Naive thymus-derived CD8-positive, alpha-beta T cell (primary cell): ENCODE results near the gene SLFN12. TPM values are rescaled to one million over a fixed set of nuclear protein-coding genes. Genes with fewer than 3 reads are reported as not detected.
A peak's percentile ranks its signal among the peaks of the same experiment; 100 is the strongest.
"Not testable (repeated sequence)": the region's sequence is repeated elsewhere in the genome, so short reads cannot be mapped to it uniquely, and the experiment has no call there.

Experiments used
- ATAC-seq, 2 donors: fragments of 150-1000 bp; cut with Tn5 transposase in 1 of 2; sonication (Bioruptor Pico), chemical (Tn5 transposase) in 1 of 2; 1 replicate in 1 of 2; 2 replicates in 1 of 2; pipeline ENCODE4 v1.10.0; 2021; ENCODE audit warnings: mild to moderate bottlenecking in 2 of 2, moderate library complexity in 2 of 2
- POLR2A ChIA-PET: fragments of 350-600 bp; sonication (Branson Sonifier 250); formaldehyde crosslinking; loops from one replicate; lab custom pipeline; 2021; ENCODE audit warnings: antibody characterized with exemption; lab: Charles Lee
- DNase-seq, 10 donors: peaks; one replicate each; pipeline versions ENCODE4 v3.0.0 to v3.0.0-alpha.2; 2020 to 2022
- H3K27ac Mint-ChIP-seq, 10 donors: one replicate each; pipeline ENCODE4 v1.8.0; 2020 to 2022; ENCODE audit warnings: mild to moderate bottlenecking in 10 of 10, mixed read lengths in 10 of 10, moderate library complexity in 4 of 10, inconsistent platforms in 1 of 10
- H3K27me3 Mint-ChIP-seq, 5 donors: one replicate each; pipeline ENCODE4 v1.8.0; 2021 to 2022; ENCODE audit warnings: mixed read lengths in 5 of 5
- H3K36me3 Mint-ChIP-seq, 3 donors: one replicate each; pipeline ENCODE4 v1.8.0; 2020 to 2022; ENCODE audit warnings: mixed read lengths in 3 of 3, mild to moderate bottlenecking in 2 of 3, inconsistent platforms in 1 of 3
- H3K4me1 Mint-ChIP-seq, 4 donors: one replicate each; pipeline ENCODE4 v1.8.0; 2021 to 2022; ENCODE audit warnings: mixed read lengths in 4 of 4
- H3K4me3 Mint-ChIP-seq, 10 donors: one replicate each; pipeline ENCODE4 v1.8.0; 2020 to 2022; ENCODE audit warnings: mild to moderate bottlenecking in 10 of 10, mixed read lengths in 10 of 10, moderate library complexity in 6 of 10, inconsistent platforms in 1 of 10
- H3K9me3 Mint-ChIP-seq, 9 donors: one replicate each; pipeline ENCODE4 v1.8.0; 2020 to 2022; ENCODE audit warnings: mixed read lengths in 9 of 9, mild to moderate bottlenecking in 3 of 9, inconsistent platforms in 1 of 9, moderate library complexity in 1 of 9
- polyA plus RNA-seq, 3 donors: library from polyadenylated mRNA; unstranded; fragments of 300-500 nt; fragmentation: Illumina TruSeq; gene quantifications; one replicate each; pipeline ENCODE4 v1.2.3, GENCODE V29; 2021
- total RNA-seq, 8 experiments: library from RNA in 2 of 8; stranded (reverse) in 2 of 8; gene quantifications; one replicate each; pipeline ENCODE4 v1.2.3 and lab custom pipeline; 2021 to 2026

The SLFN12 gene
- total and polyA plus RNA-seq, 5 experiments from 2014 or later: 2.0 to 12.1 (median 3.1) TPM

DNA sequence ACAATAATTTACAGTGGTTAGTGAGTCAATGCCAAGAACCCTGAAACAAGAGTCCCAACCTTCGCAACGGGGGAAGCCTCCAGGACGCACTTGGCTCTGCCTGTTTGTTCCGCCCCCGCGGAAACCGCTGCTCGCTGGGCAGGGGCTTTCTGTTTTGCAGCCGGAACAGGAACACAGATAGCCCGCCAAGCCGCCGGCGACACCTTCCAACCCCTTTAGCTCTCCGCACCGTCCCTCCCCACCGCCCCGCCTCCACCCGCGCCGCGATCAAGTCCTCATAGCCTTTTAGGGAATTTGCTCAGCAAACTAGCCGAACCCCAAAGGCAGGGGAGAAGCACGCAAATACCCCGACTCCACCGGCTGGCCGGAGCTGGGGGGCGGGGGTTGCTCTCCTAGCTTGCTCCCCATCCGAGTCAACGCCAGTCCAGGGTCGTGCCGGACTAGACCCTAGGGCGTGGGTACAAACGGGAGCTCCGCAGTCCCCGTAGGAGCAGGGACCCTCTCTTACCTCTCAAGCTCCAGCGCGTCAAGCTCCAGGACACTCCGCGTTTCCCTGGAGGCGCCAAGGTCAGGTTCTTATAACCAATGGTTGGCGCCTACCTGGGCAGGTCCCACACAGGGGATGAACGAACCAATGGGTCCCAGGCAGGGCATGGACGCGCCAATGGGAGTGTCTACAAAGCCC is 16.1 kb upstream of the SLFN12 start, which contains the start of gene SLFN13:
Gene SLFN13 (minus strand): TSS at position 553 of the 685 bp plus-strand sequence. CDS start 3,086 bp downstream, outside the sequence.
- H3K27me3 Mint-ChIP-seq: no peaks in the 10 kb centered on the region
- peak within 1 kb of the TSS; percentile 82 to 94 (median 92) for H3K27ac Mint-ChIP-seq
- no peaks in the 10 kb centered on the region for H3K9me3 Mint-ChIP-seq
- H3K36me3 Mint-ChIP-seq: peaks cover 0 to 23% (median 0%) of the 10 kb centered on the region in 3 donors
- POLR2A ChIA-PET: interaction anchor here (0.6 to 2.8 kb wide), 14 partner anchors 11 to 213 kb away, joined by 3 to 30 read pairs (median 7); partner anchors contain the start of gene SLFN11
- DNase-seq: peak; percentile 68 to 90 (median 80)
- ATAC-seq: peak; percentile 96 to 97
- H3K4me1 Mint-ChIP-seq: peaks cover 2 to 28% (median 17%) of the 10 kb centered on the region in 4 donors
- H3K4me3 Mint-ChIP-seq: peak within 1 kb of the TSS; percentile 77 to 92 (median 86)

DNA sequence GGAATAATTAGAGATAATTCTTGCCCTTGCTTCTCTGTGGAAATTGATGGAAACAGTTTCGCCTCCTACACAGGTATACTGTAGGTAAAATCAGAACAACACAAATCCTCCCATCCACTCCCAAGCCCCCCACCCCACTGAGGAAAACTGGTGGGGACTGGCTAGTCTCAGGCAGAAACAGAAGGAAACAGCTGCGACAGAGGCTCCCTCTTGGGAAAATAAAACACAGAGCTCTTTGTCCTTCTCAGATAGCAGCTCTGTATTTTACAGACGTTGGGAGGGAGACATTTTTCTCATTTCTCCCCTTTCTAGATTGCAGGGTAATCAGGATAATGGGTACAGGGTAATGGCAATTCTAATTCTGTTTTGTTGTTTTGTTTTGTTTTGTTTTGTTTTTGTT is 15.2 kb upstream of the SLFN12 start:
- POLR2A ChIA-PET: interaction anchor here (0.9 to 2.8 kb wide), 9 partner anchors 12 to 183 kb away, joined by 3 to 30 read pairs (median 16); partner anchors contain the start of gene SLFN11
- DNase-seq (no peak), ATAC-seq (no peak)
- Mint-ChIP-seq H3K27ac (peak overlapping the region; percentile 67 to 92 (median 88)), H3K36me3 (peaks cover 0 to 23% (median 0%) of the 10 kb centered on the region in 3 donors), H3K4me3 (peak overlapping the region; percentile 26 to 92 (median 84)), H3K27me3 (no peaks in the 10 kb centered on the region), H3K4me1 (peaks cover 2 to 28% (median 15%) of the 10 kb centered on the region in 4 donors), H3K9me3 (no peaks in the 10 kb centered on the region)

DNA sequence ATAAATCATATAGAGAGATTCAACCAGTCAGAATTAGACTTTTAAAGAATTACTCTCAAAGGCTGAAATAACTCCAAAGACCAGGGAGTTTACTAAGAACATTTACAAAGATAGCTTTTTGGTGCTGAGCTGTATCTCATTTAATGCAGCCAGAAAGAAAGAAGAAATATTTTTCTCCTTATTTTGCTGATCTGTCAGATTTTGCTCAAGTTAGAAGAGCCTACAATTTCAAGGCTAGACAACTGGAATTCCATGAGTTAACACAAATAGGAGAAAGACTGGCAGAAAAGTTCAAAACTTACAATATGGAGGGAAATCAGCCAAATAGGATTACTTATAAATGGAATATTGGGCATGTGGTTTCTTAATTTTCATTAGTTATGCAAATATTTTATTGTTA is 6.1 kb upstream of the SLFN12 start:
- POLR2A ChIA-PET: interaction anchor here (0.7 to 0.8 kb wide), 2 partner anchors 49 to 206 kb away, joined by 3 read pairs; no protein-coding TSS in a partner anchor
- Mint-ChIP-seq H3K4me3 (no peak overlapping the region), H3K27ac (no peak overlapping the region), H3K36me3 (peaks cover 0 to 11% (median 4%) of the 10 kb centered on the region in 3 donors), H3K4me1 (peaks cover 0 to 10% (median 7%) of the 10 kb centered on the region in 4 donors), H3K9me3 (no peaks in the 10 kb centered on the region), H3K27me3 (no peaks in the 10 kb centered on the region)
- ATAC-seq: no peak
- DNase-seq: no peak

DNA sequence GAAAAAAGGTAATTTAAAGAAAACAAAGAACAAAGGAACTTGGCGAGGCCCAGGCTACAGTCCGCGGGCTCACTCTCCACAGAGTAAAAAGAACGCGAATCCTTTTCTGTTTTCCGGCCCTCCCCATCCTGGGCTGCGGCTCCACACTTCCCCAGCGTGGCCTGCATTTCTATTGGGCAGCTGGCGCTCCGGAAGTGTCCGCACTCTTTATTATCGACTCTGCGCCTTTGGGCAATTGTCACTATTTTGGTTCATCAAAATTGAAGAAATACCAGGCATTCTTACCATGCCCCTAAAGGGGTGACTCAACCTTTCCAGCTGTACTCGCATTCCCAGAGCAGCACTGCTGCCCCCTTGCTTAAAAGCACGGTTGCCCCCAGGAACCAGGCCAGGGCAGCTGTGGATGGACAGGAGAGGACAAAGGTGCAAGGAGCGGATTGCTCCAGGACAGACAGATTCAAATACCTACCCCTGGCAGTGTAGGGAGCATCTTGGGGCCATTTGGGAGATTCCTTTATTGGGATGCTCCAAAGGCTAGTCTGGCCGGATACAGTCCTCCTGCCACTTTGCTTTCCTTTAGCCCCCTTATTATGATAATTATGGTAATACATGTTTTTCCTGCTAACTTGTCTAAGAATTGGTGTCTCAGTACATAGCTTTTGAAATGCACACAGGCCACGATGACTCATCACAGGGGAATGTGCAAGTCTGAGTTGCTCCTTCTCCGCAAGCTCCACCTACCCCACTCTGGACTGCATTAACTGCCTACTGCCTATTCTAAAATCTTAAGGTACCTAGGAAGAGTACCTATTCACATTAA is 985 bp upstream of the SLFN12 start:
- Mint-ChIP-seq H3K27ac (peak overlapping the region; percentile 16 to 98 (median 94)), H3K4me1 (peaks cover 24 to 59% (median 55%) of the 10 kb centered on the region in 4 donors), H3K9me3 (no peaks in the 10 kb centered on the region), H3K36me3 (no peaks in the 10 kb centered on the region), H3K27me3 (no peaks in the 10 kb centered on the region), H3K4me3 (peak overlapping the region; percentile 89 to 100 (median 96))
- POLR2A ChIA-PET: interaction anchor here (0.6 to 1.9 kb wide), 16 partner anchors 11 to 1657 kb away, joined by 3 to 25 read pairs (median 3); partner anchors contain the start of genes SLFN11, SLFN12L and SLFN13
- ATAC-seq (peak; percentile 57 to 74), DNase-seq (peak in 7 of 10 donors; percentile 8 to 76 (median 38))

DNA sequence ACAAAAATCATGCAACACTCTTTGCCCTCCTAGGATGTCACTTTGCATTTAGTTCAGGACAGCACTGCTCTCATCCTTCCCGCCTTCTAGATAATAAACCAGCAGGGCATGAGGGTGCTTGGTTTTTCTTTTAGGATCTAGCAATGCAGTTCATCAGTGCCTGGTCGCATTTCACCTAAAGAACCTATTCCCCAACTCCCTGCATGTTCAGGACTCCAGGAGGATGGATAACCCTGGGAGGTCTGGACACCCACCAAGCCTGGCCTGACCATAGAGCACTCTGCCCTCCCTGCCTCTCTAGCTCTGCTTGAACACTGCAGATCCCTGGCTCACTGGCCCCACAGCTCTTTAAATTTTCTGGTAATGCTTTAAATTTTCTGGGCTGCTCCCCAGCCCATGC is 2.6 kb downstream of the SLFN12 start:
- Mint-ChIP-seq H3K9me3 (no peaks in the 10 kb centered on the region), H3K4me3 (no peak overlapping the region), H3K36me3 (no peaks in the 10 kb centered on the region), H3K27me3 (no peaks in the 10 kb centered on the region), H3K27ac (peak overlapping the region in 1 of 10 donors; percentile 11), H3K4me1 (peaks cover 26 to 73% (median 63%) of the 10 kb centered on the region in 4 donors)
- no peak for DNase-seq
- ATAC-seq: no peak
- POLR2A ChIA-PET: interaction anchor here (0.7 kb wide), 1 partner anchor 104 kb away, joined by 3 read pairs; no protein-coding TSS in a partner anchor

DNA sequence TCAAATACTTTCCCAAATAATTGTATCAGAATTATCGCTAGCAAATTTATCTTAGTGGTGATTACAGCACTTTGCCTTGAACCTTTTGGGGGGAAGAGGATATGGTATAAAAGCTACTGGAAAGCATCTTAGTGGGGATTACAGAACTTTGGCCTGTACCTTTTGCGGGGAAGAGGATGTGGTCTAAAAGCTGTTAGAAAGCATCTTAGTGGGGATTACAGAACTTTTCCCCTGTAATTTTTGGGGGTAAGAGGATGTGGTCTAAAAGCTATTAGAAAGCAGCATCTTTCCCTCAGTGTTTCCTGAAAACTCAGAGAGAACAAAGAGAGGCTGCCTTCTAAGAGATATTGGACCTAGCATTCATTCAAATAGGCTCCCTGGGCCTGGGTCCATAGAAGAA is 4.1 kb downstream of the SLFN12 start:
- H3K4me3 Mint-ChIP-seq: peak overlapping the region in 2 of 10 donors; percentile 0 to 42
- ATAC-seq (peak in 1 of 2 donors; percentile 23), DNase-seq (peak in 1 of 10 donors; percentile 15)
- no peaks in the 10 kb centered on the region for H3K9me3 Mint-ChIP-seq
- POLR2A ChIA-PET: interaction anchor here (0.9 kb wide), 1 partner anchor 150 kb away, joined by 3 read pairs; no protein-coding TSS in a partner anchor
- peaks cover 26 to 61% (median 53%) of the 10 kb centered on the region in 4 donors for H3K4me1 Mint-ChIP-seq
- H3K36me3 Mint-ChIP-seq: peaks cover 0 to under 1% (median 0%) of the 10 kb centered on the region in 3 donors
- no peaks in the 10 kb centered on the region for H3K27me3 Mint-ChIP-seq
- peak overlapping the region in 4 of 10 donors; percentile 46 to 75 (median 54) for H3K27ac Mint-ChIP-seq

DNA sequence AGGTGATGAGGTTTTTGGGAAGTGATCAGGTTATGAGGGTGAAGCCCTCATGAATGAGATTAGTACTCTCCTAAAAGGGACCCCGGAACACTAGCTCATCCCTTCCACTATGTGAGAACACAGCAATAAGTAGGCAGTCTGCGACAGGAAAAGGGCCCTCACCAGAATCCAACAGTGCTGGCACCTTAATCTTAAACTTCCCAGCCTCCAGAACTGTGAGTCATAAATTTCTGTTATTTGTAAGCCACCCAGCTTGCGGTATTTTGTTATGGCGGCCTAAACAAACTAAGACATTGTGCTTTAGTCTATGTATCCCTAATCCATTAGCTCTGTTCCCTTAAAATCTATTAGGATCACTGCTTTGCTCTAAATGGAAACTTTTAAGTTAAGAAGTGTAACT is 8.5 kb downstream of the SLFN12 start:
- POLR2A ChIA-PET: no interaction called here
- H3K4me1 Mint-ChIP-seq: peaks cover 10 to 19% (median 12%) of the 10 kb centered on the region in 4 donors
- no peaks in the 10 kb centered on the region for H3K9me3 Mint-ChIP-seq
- DNase-seq: no peak
- H3K36me3 Mint-ChIP-seq: peaks cover 6 to 22% (median 16%) of the 10 kb centered on the region in 3 donors
- H3K4me3 Mint-ChIP-seq: no peak overlapping the region
- H3K27me3 Mint-ChIP-seq: no peaks in the 10 kb centered on the region
- ATAC-seq: no peak
- H3K27ac Mint-ChIP-seq: no peak overlapping the region

DNA sequence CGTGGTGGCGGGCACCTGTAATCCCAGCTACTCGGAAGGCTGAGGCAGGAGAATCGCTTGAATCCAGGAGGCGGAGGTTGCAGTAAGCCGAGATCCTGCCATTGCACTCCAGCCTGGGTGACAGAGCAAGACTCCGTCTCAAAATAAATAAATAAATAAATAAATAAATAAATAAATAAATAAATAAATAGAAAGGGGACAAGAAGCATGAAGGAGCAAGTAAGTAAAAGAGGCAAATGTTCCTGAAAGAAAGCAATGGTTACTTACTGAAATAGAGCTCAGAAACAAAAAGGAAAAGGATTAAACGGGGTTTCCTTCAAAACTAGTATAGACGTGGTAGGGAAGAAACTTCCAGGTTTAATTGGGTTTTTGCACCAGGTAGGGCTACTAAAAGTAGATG is 11.2 kb downstream of the SLFN12 start:
- not testable (repeated sequence) for DNase-seq, H3K4me3 Mint-ChIP-seq, H3K27me3 Mint-ChIP-seq, H3K9me3 Mint-ChIP-seq, ATAC-seq, H3K4me1 Mint-ChIP-seq, H3K27ac Mint-ChIP-seq
- POLR2A ChIA-PET: interaction anchor here (0.7 kb wide), 2 partner anchors 16 to 177 kb away, joined by 3 to 4 read pairs; no protein-coding TSS in a partner anchor
- peaks cover 6 to 26% (median 25%) of the 10 kb centered on the region in 3 donors for H3K36me3 Mint-ChIP-seq

DNA sequence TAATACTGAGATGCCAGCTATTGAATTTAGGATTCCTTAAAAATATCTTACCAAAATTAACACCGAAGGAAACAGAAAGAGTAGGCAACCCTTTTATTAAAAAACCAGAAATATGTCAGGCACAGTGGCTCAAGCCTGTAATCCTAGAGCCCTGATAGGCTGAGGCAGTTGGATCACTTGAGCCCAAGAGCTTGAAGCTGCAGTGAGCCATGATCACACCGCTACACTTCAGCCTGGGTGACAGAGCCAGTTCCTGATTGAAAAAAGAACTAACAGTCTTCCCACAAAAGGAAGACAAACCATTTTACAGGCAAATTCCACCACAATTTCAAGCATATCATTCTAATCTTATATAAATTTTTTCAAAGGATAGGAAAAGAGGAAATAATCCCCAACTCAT is 15.6 kb downstream of the SLFN12 start:
- H3K4me3 Mint-ChIP-seq: no peak overlapping the region
- H3K27ac Mint-ChIP-seq: no peak overlapping the region
- H3K27me3 Mint-ChIP-seq: no peaks in the 10 kb centered on the region
- no peaks in the 10 kb centered on the region for H3K4me1 Mint-ChIP-seq
- DNase-seq (no peak), ATAC-seq (no peak)
- peaks cover 0 to 15% (median 2%) of the 10 kb centered on the region in 9 donors for H3K9me3 Mint-ChIP-seq
- H3K36me3 Mint-ChIP-seq: peaks cover 11 to 47% (median 37%) of the 10 kb centered on the region in 3 donors
- POLR2A ChIA-PET: no interaction called here

DNA sequence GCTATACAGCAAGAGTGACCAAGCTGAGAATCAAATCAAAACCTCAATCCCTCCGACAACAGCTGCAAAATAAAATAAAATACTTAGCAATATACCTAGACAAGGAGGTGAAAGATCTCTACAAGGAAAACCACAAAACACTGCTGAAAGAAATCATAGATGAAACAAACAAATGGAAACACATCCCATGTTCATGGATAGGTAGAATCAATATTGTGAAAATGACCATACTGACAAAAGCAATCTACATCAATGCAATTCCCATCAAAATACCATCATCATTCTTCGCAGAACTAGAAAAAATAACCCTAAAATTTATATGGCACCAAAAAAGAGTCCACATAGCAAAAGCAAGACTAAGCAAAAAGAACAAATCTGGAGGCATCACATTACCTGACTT is 17.6 kb downstream of the SLFN12 start:
- H3K4me1 Mint-ChIP-seq, H3K27ac Mint-ChIP-seq, ATAC-seq, DNase-seq, H3K4me3 Mint-ChIP-seq, POLR2A ChIA-PET, H3K27me3 Mint-ChIP-seq: not testable (repeated sequence)
- peaks cover 0 to 15% (median 2%) of the 10 kb centered on the region in 9 donors for H3K9me3 Mint-ChIP-seq
- H3K36me3 Mint-ChIP-seq: peaks cover 18 to 58% (median 44%) of the 10 kb centered on the region in 3 donors

DNA sequence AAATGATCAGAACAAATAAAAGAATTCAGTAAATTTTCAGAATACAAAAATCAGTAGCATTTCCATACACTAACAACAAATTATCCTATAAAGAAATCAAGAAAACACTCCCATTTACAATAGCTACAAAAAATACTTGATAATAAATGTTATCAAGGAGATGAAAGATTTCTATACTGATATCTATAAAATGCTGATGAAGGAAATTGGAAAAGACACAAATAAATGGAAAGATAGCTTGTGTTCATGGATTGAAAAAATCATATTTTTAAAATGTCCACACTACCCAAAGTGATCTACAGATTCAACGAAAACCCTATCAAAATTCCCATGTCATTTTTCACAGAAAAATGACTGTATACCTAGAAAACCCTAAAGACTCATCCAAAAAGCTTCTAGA is 18.1 kb downstream of the SLFN12 start:
- Mint-ChIP-seq H3K4me3 (no peak overlapping the region), H3K9me3 (peaks cover 0 to 15% (median 2%) of the 10 kb centered on the region in 9 donors), H3K36me3 (peaks cover 18 to 58% (median 45%) of the 10 kb centered on the region in 3 donors), H3K27ac (no peak overlapping the region), H3K27me3 (no peaks in the 10 kb centered on the region), H3K4me1 (no peaks in the 10 kb centered on the region)
- POLR2A ChIA-PET: no interaction called here
- DNase-seq (no peak), ATAC-seq (no peak)

DNA sequence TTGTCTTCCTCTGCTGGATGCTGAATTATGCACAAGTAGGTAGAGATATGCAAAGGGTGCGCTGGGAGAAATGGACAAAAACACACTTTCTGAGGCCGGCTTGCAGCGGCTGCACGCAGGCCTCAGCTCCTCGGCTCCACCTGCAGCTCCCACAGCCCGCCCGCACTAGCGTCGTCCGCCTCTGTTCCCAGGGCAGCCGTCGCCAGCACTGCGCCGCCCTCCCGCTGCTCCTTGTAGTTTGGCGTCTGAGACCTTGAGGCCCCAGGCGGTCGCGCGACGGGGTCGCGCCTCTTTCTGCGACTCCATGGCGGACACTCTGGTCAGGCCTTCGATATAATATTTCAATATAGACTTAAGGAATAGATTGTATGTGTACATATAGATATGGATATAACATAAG is 24.8 kb downstream of the SLFN12 start:
- DNase-seq: no peak
- H3K27ac Mint-ChIP-seq: no peak overlapping the region
- peaks cover 0 to 8% (median 6%) of the 10 kb centered on the region in 4 donors for H3K4me1 Mint-ChIP-seq

More for the DNA sequence above, 24.8 kb downstream of the SLFN12 start:
- Mint-ChIP-seq H3K27me3 (no peaks in the 10 kb centered on the region), H3K4me3 (no peak overlapping the region), H3K9me3 (no peaks in the 10 kb centered on the region), H3K36me3 (peaks cover 12 to 32% (median 30%) of the 10 kb centered on the region in 3 donors)
- ATAC-seq: no peak
- POLR2A ChIA-PET: no interaction called here
